Ovary (tissue), 9 donors: Measurements from ENCODE around the gene LINGO3. TPM values are rescaled to one million over a fixed set of nuclear protein-coding genes. Genes with fewer than 3 reads are reported as not detected.

ENCODE experiments used
- DNase-seq, 5 donors: peaks; one replicate each; pipeline ENCODE4 v3.0.0-alpha.2; 2019 to 2020
- H3K27ac ChIP-seq, 2 donors: fragments of 200-600 bp; one replicate each; pipeline versions ENCODE4 v1.5.1 to v1.8.0; 2019 to 2022
- H3K27me3 ChIP-seq: fragments of 200-600 bp; one replicate; pipeline ENCODE4 v1.8.0; 2022
- H3K36me3 ChIP-seq: fragments of 200-600 bp; sonication (generic); one replicate; pipeline ENCODE4 v1.5.1; 2019
- H3K4me1 ChIP-seq: one replicate; pipeline ENCODE4 v1.8.1; 2013; ENCODE audit warnings: mild to moderate bottlenecking, moderate library complexity; ENCODE audit not compliant: insufficient read depth
- H3K4me3 ChIP-seq: fragments of 200-600 bp; sonication (generic); one replicate; pipeline ENCODE4 v1.5.1; 2017
- H3K9me3 ChIP-seq, 2 donors: fragments of 200-600 bp in 1 of 2; sonication (generic) in 1 of 2; one replicate each; pipeline versions ENCODE4 v1.5.1 to v1.8.1; 2013 to 2019; ENCODE audit warnings: mild to moderate bottlenecking in 1 of 2, moderate library complexity in 1 of 2
- EP300 ChIP-seq: sonication (generic); formaldehyde crosslinking; IDR thresholded peaks from one replicate; pipeline ENCODE4 v1.6.1; 2017; ENCODE audit warnings: antibody characterized with exemption
- POLR2A ChIP-seq: fragments of 450-650 bp; IDR thresholded peaks from one replicate; pipeline ENCODE4 v1.6.1; 2017; ENCODE audit warnings: antibody characterized with exemption, mild to moderate bottlenecking, moderate library complexity
- WGBS, 3 donors: extraction: QIAGEN DNeasy Blood & Tissue Kit in 1 of 3; methylation state at CpG; one replicate each; pipeline versions ENCODE4 v1.1.5 to v1.1.7; 2013 to 2017; 5-methylcytosine and 5-hydroxymethylcytosine counted together
- intact Hi-C, 4 donors: fragments of 100-400 bp; cut with DNase I; formaldehyde crosslinking; loops; one replicate each; pipeline versions ENCODE4 v1.11.0 to v1.15.1; 2022 to 2023
- polyA plus RNA-seq, 2 donors: library from polyadenylated mRNA; stranded (reverse); fragments of 200-250 nt in 1 of 2; fragments of 350-450 nt in 1 of 2; fragmentation: Illumina TruSeq in 1 of 2; extraction: RNeasy Lipid Tissue Mini Kit (QIAGEN cat#74804) in 1 of 2; gene quantifications; one replicate each; pipeline ENCODE4 v1.2.3, GENCODE V29; 2013 to 2014
- total RNA-seq, 7 donors: library from RNA; depleted of rRNA in 2 of 7; stranded (reverse); fragments of >200 nt in 2 of 7; fragmentation: NEBNext Ultra II Directional in 3 of 7; extraction: Animal tissue kit (Norgen Biotek cat#: 25700) in 3 of 7; gene quantifications; one replicate each; pipeline versions ENCODE4 v1.1.0 to v1.2.4, GENCODE V29; 2016 to 2023
- TF ChIP-seq, protein P1 (sequence below), 3 donors: fragments of 450-650 bp in 2 of 3; fragments of 200-600 bp in 1 of 3; IDR thresholded peaks; one replicate each; pipeline versions ENCODE4 v1.5.1 to v1.8.0; 2016 to 2022; ENCODE audit warnings: antibody characterized with exemption in 3 of 3, mild to moderate bottlenecking in 1 of 3
- donor health status: DM: no; HTN: no; CAD: no; lungs with moderate emphysema.
- donor health status: DM: no; HTN: no; CAD: no.
- donor health status: Bipolar disorder and iron deficiency.
- donor health status: DM: yes; HTN: yes; CAD: no.
- donor health status: DM: no; HTN: no; CAD: no.
- donor health status: DM: yes; HTN: yes; CAD: no.

LINGO3 gene
- total and polyA plus RNA-seq, 9 donors, result not detected

DNA sequence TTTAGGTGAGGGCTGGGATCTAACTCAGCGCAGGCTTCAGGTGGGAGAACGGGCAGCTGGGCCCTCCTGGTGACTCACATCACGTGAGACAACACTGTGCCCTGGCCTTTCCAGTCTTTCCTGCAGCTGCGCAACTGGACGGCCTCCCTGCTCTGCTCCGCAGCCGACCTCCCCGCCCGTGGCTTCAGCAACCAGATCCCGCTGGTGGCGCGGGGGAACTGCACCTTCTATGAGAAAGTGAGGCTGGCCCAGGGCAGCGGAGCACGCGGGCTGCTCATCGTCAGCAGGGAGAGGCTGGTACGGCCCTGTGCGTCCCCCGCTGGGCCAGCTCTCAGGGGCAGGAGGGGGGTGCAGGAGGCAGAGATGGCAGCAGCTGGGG is 29.4 kb upstream of the LINGO3 start:
- TF ChIP-seq POLR2A, result no peak
- TF ChIP-seq, protein P1, sequence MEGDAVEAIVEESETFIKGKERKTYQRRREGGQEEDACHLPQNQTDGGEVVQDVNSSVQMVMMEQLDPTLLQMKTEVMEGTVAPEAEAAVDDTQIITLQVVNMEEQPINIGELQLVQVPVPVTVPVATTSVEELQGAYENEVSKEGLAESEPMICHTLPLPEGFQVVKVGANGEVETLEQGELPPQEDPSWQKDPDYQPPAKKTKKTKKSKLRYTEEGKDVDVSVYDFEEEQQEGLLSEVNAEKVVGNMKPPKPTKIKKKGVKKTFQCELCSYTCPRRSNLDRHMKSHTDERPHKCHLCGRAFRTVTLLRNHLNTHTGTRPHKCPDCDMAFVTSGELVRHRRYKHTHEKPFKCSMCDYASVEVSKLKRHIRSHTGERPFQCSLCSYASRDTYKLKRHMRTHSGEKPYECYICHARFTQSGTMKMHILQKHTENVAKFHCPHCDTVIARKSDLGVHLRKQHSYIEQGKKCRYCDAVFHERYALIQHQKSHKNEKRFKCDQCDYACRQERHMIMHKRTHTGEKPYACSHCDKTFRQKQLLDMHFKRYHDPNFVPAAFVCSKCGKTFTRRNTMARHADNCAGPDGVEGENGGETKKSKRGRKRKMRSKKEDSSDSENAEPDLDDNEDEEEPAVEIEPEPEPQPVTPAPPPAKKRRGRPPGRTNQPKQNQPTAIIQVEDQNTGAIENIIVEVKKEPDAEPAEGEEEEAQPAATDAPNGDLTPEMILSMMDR (IDR thresholded peaks at IDR 0.05), result peak in 2 of 3 donors; percentile 38 to 52
- Histone ChIP-seq H3K4me3 (no peak overlapping the region), H3K27ac (no peak overlapping the region), H3K27me3 (no peaks in the 10 kb centered on the region), H3K36me3 (no peaks in the 10 kb centered on the region), H3K9me3 (no peaks in the 10 kb centered on the region), H3K4me1 (peaks cover 4% of the 10 kb centered on the region)
- peak; percentile 60 to 86 (median 62) for DNase-seq
- WGBS, 3 donors, result 29 to 65% (median 50%) methylated on average over 12 to 19 of the region's 19 CpGs
- intact Hi-C loops, result no loop called here

DNA sequence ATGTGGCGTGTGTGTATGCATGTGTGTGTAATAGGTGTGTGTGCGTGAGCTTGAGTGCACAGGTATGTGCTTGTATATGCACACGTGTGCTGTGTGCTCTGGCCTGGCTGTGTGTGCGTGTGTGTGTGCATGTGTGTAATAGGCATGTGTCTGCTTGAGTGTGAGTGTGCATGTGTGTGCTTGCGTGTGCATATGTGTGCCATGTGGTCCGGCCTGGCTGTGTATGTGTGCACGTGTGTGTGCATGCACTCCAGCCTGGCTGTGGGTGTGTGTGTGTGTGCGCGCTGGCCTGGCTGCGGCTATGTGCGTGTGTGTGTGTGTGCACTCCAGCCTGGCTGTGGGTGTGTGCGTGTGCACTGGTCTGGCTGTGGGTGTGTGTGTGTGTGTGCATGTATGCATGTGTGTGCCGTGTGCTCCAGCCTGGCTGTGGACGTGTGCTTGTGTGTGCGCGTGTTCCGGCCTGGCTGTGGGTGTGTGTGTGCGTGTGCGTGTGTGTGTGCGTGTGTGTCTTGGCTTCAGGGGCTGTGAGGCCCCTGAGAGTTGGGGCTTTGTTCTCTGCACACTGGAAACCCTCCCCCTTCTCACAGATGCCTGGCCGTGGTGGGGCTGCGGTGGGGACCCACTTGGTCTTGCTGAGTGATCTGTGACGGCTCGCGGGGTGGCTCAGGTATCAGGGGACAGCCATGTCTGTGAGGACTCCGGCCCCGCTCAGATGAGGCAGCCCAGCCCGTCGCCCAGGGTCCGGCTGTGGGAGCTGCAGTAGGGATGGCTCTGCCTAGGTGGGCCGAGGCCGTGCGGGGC is 28.8 kb upstream of the LINGO3 start:
- DNase-seq, result peak in 1 of 5 donors; percentile 13
- H3K27ac ChIP-seq, result no peak overlapping the region
- no peaks in the 10 kb centered on the region for H3K27me3 ChIP-seq
- no peak overlapping the region for H3K4me3 ChIP-seq
- WGBS, 3 donors, result 75 to 85% (median 77%) methylated on average over 33 of the region's 33 CpGs
- no peaks in the 10 kb centered on the region for H3K36me3 ChIP-seq
- H3K9me3 ChIP-seq, result no peaks in the 10 kb centered on the region
- peaks cover 4% of the 10 kb centered on the region for H3K4me1 ChIP-seq
- intact Hi-C loops, result no loop called here
- TF ChIP-seq, protein P1 (IDR thresholded peaks at IDR 0.05), result no peak
- TF ChIP-seq EP300, result no peak
- no peak for TF ChIP-seq POLR2A

DNA sequence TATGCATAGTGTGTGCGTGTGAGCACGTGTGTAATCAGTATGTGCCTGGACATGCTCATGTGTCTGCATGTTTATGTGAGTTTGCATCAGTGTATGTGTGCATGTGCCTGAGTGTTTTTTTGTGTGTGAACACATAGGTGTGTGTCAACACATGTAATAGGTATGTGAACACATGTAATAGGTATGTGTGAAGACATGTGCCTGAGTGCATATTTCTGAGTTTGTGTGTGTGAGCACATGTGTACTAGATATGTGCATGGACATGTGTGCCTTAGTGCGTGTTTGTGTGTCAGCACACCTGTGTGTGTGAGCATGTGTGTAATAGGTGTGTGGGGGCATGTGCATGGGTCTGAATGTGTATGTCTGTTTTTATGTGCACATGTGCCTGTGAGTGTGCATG is 27.9 kb upstream of the LINGO3 start:
- no peaks in the 10 kb centered on the region for H3K9me3 ChIP-seq
- DNase-seq, result no peak
- intact Hi-C loops, result no loop called here
- TF ChIP-seq, protein P1 (IDR thresholded peaks at IDR 0.05), result no peak
- no peak for TF ChIP-seq EP300
- no peak for TF ChIP-seq POLR2A
- H3K4me1 ChIP-seq, result peaks cover 4% of the 10 kb centered on the region
- H3K27ac ChIP-seq, result no peak overlapping the region
- no peaks in the 10 kb centered on the region for H3K36me3 ChIP-seq
- no peaks in the 10 kb centered on the region for H3K27me3 ChIP-seq
- 74 to 94% (median 87%) methylated on average over 3 of the region's 3 CpGs for WGBS, 3 donors
- H3K4me3 ChIP-seq, result no peak overlapping the region

DNA sequence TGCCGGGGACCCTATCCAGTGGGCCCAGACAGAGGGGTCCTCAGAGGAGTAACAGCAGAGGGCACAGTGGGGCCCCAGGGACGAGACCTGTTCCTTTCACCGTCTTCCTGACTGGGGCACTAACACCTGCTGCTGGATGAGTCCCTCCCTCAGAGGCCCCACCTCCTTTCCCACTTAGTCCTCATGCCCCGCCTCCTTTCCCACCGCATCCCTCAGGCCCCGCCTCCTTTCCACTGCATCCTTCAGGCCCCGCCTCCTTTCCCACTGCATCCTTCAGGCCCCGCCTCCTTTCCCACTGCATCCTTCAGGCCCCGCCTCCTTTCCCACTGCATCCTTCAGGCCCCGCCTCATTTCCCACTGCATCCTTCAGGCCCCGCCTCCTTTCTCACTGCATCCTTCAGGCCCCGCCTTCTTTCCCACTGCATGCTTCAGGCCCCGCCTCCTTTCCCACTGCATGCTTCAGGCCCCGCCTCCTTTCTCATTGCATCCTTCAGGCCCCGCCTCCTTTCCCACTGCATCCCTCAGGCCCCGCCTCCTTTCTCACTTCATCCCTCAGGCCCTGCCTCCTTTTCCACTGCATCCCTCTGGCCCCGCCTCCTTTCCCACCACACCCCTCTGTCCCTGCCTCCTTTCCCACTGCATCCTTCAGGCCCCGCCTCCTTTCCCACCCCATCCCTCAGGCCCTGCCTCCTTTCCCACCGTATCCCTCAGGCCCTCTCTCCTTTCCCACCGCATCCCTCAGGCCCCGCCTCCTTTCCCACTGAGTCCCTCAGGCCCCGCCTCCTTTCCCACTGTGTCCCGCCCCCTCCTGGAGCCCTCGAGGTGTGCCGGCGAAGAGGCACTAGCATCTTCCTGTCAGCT is 27.3 kb upstream of the LINGO3 start:
- peaks cover 6% of the 10 kb centered on the region for H3K4me1 ChIP-seq
- 87 to 90% (median 89%) methylated on average over 24 to 26 of the region's 26 CpGs for WGBS, 3 donors
- DNase-seq, result peak in 1 of 5 donors; percentile 13
- no peak overlapping the region for H3K27ac ChIP-seq
- TF ChIP-seq, protein P1 (IDR thresholded peaks at IDR 0.05), result no peak
- no peak for TF ChIP-seq POLR2A
- no peak for TF ChIP-seq EP300
- intact Hi-C loops, result no loop called here
- H3K9me3 ChIP-seq, result no peaks in the 10 kb centered on the region
- no peaks in the 10 kb centered on the region for H3K36me3 ChIP-seq
- no peaks in the 10 kb centered on the region for H3K27me3 ChIP-seq
- no peak overlapping the region for H3K4me3 ChIP-seq
